Mucosa of stomach (tissue), 1 donor: ENCODE measurements around the gene MACF1.
"Not testable (repeated sequence)": the region's sequence is repeated elsewhere in the genome, so short reads cannot be mapped to it uniquely, and the experiment has no call there.

Experiments used
- H3K27me3 ChIP-seq: one replicate; pipeline ENCODE4 v1.7.0; 2013; ENCODE audit warnings: mild to moderate bottlenecking, low read length; ENCODE audit not compliant: control insufficient read depth, insufficient read depth
- H3K36me3 ChIP-seq: one replicate; pipeline ENCODE4 v1.7.0; 2013; ENCODE audit warnings: low read length; ENCODE audit not compliant: control insufficient read depth, insufficient read depth
- H3K4me1 ChIP-seq: one replicate; pipeline ENCODE4 v1.7.0; 2013; ENCODE audit warnings: mild to moderate bottlenecking, low read length; ENCODE audit not compliant: control insufficient read depth, insufficient read depth
- H3K4me3 ChIP-seq: one replicate; pipeline ENCODE4 v1.7.0; 2013; ENCODE audit warnings: low read length
- H3K9ac ChIP-seq: one replicate; pipeline ENCODE4 v1.7.0; 2013; ENCODE audit warnings: mild to moderate bottlenecking, low read length, moderate library complexity
- H3K9me3 ChIP-seq: one replicate; pipeline ENCODE4 v1.7.0; 2013; ENCODE audit warnings: mild to moderate bottlenecking, low read length, moderate library complexity; ENCODE audit not compliant: control insufficient read depth
- donor health status: Pancreatic carcinoma.

MACF1 gene

DNA sequence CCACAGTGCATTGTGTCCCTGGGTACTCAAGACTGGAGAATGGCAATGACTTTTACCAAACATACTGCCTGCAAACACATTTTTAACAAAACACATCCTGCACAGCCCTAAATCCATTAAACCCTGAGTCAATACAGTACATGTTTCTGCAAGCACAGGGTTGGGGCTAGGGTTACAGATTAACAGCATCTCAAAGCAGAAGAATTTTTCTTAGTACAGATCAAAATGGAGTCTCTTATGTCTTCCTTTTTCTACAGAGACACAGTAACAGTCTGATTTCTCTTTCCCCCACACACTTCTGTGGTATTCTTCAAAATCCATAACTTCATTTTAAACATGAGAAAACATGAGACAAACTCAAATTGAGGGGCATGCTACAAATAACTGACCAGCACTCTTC lies 300.8 kb downstream of the MACF1 start:
- Histone ChIP-seq H3K4me3 (no peak overlapping the region), H3K9ac (no peak overlapping the region), H3K9me3 (no peaks in the 10 kb centered on the region), H3K4me1 (peaks cover 7% of the 10 kb centered on the region), H3K27me3 (no peaks in the 10 kb centered on the region), H3K36me3 (no peaks in the 10 kb centered on the region)

DNA sequence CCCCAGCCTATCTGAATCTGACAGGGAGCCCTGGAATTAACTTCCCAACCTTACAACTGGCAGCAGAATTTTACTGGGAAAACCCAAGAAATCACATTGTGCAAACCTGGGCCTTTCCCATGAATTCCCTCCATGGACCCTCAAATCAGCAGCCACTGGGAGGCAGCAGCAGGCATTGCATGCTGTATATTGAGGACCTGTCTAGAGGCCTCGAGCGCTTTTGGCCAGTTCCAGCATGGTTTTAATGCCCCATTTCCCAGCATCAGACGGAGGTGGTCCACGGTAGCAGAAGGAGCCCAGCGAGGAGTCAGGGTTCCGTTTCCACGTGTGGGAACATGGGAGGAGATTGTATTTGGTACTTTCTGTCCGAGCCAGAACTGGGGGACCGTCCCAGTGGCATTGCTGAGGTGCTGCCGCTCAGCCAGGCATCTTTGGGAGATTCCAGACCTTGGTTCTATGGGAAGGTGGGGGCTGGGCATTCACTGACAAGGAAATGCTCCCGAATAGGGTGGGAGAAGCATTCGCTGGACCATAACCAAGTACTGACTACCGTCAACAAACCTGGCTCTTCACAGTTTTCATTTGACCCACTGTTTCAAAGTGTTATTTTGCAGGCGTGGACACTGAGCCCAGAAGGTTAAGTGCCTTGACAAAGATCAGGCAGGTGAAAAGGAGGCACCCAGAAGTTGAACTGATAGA lies 302.9 kb downstream of the MACF1 start:
- H3K4me1 ChIP-seq: peaks cover 7% of the 10 kb centered on the region
- no peaks in the 10 kb centered on the region for H3K27me3 ChIP-seq
- H3K9me3 ChIP-seq: no peaks in the 10 kb centered on the region
- H3K36me3 ChIP-seq: no peaks in the 10 kb centered on the region
- H3K4me3 ChIP-seq: no peak overlapping the region
- H3K9ac ChIP-seq: no peak overlapping the region

DNA sequence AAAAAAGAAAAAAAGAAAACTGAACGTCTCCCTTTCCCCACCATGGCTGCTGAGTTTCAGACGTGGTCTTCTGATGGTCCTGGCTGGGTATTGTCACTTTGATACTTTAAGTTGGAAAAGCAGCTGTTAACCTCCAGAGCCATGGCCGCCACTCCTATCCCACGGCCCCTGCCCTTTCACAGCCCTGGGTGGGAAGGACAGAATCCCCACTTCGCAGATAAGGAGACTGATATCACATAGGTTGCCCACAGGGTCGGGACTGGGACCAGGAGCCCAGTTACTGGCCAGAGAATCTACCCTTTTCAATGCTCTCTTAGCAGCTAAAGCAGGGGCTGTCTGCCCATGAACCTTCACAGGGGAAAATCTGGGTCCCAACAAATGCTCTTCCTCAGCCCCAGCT lies 303.8 kb downstream of the MACF1 start:
- peaks cover 7% of the 10 kb centered on the region for H3K4me1 ChIP-seq
- H3K9me3 ChIP-seq: no peaks in the 10 kb centered on the region
- no peaks in the 10 kb centered on the region for H3K27me3 ChIP-seq
- no peak overlapping the region for H3K9ac ChIP-seq
- H3K36me3 ChIP-seq: no peaks in the 10 kb centered on the region
- no peak overlapping the region for H3K4me3 ChIP-seq

DNA sequence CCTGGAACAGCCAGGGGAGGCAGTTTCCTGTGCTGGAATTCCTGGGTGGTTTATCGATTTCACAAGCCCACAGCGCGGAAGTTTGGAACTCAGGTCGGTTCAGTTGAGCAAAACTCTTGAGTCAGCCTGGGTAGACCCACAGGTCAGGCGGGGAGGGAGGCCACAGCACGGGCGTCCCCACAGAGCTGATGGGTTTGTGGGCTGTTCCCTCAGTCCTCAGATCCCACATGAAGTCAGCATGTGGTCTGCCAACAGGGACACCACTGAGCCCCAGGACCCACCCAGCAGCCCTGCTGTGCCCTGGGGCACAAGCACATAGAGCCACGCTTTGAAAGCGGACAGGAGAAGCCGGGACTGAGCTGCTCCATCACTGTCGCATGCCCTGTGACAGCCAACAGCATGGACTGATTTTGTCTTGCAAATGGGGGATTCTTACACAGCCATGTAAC lies 304.4 kb downstream of the MACF1 start:
- peaks cover 7% of the 10 kb centered on the region for H3K4me1 ChIP-seq
- no peaks in the 10 kb centered on the region for H3K9me3 ChIP-seq
- H3K9ac ChIP-seq: no peak overlapping the region
- H3K27me3 ChIP-seq: no peaks in the 10 kb centered on the region
- no peaks in the 10 kb centered on the region for H3K36me3 ChIP-seq
- no peak overlapping the region for H3K4me3 ChIP-seq

DNA sequence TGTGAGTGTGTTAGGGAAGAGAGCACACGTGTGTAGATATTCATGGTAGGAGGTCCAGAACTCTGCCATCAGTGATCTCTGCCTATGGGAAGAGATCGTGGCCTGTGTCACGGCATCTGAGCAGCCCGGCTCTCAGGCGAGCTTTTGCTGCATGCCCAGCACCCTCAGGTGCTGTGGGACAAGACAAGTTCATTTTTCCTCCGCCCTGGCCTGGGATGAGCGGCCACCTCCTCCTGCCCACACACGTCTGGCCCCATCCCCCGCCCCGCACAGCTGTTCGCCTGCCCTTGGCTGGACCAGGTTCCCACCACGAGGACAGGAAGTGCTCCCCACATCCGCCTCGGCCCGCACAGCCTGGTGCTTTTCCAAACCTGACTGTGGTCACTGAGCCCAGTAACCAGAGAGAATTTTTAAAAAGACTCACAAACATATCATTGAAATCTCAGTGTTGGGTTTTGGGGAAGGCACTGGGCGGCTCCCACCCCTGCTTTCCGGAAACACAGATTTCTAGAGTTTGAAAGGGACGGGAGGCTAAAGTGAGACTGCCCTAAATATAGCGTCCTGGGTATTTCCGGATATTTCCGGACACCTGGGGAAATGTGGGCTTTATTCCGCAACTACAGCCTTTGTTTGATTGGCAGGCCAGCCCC lies 305.0 kb downstream of the MACF1 start:
- no peaks in the 10 kb centered on the region for H3K9me3 ChIP-seq

DNA sequence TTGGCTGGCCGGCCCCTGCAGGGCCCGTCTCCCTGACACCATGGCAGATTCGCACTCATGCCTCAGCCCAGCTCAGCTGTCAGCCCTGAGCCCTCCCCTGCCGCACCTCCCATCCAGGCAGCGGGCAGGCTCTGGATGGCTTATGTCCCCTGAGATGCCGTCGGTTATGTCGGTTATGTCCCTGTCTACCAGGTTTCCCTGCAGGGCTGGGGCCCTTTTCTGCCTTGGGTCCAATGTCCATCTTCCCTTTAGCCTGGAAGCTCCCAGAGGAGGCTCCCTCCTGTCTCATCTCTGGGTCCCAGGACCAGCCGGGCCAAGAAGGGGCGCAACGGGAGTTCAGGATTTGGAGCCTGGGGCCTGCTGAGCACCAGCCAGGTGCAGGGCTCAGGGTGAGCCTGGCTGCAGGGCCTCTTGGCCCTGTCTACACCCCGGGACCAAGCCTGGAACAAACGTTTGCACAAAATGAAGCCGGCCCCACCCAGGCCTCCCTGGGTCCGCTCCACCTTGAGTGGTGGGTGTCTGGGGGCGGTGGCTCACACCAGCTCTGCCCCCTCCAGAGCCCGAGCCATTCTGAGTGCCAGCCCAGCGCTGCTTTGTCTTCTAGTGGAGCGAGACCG lies 306.2 kb downstream of the MACF1 start:
- H3K27me3 ChIP-seq: not testable (repeated sequence)

More for the DNA sequence above, 305.0 kb downstream of the MACF1 start:
- Histone ChIP-seq H3K4me3 (no peak overlapping the region), H3K9ac (no peak overlapping the region), H3K4me1 (peaks cover 7% of the 10 kb centered on the region), H3K36me3 (no peaks in the 10 kb centered on the region), H3K27me3 (no peaks in the 10 kb centered on the region)

DNA sequence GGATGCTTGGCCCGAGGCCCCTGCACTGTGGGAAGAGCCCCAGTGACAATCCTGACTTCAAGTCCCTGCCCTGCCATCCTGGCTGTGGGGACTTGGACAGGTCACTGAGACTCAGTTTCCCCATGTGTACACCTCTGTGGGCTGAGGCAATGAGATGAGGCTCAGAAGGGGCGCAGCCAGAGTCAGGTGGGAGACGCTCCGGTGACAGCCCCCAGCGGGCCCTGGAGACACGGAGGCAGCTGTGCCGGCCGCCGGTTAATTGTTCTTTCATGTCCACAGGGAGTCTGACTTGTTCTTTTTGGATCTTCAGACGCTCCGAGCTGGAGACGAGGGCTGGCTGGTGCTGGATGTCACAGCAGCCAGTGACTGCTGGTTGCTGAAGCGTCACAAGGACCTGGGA lies 307.0 kb downstream of the MACF1 start:
- H3K27me3 ChIP-seq, H3K9me3 ChIP-seq, H3K36me3 ChIP-seq, H3K4me3 ChIP-seq, H3K4me1 ChIP-seq, H3K9ac ChIP-seq: not testable (repeated sequence)

More for the DNA sequence above, 306.2 kb downstream of the MACF1 start:
- H3K9me3 ChIP-seq, H3K4me3 ChIP-seq, H3K4me1 ChIP-seq, H3K36me3 ChIP-seq, H3K9ac ChIP-seq: not testable (repeated sequence)

DNA sequence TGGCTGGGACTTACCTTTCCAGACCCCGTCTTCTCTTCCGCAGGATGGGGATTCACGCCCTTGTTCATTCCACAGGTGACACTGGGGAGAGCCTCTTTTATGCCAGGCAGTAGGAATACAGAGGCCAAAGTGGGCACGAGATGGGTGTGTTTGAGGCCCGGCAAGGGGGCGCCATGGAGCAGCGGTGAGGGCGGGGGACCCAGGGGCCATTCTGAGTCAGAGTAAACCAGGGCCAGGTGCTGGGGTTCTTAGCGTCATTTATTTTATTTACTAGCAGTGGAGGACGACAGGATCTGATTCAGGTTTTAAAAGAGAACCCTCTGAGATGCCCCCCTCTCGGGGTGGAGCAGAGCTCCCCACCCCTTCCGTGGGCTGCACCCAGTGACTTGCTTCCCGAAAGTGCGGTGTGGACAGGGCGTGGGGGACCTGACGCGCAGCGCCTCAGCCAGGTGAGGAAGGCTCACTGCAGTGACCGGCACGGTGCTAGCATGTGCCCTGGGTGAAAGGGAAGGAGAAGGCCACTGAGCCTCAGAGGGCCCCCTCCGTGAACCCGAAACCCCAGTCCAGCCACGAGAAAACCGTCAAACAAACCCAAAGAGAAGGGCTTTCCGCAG lies 307.8 kb downstream of the MACF1 start:
- not testable (repeated sequence) for H3K4me3 ChIP-seq, H3K36me3 ChIP-seq, H3K9ac ChIP-seq, H3K9me3 ChIP-seq, H3K4me1 ChIP-seq, H3K27me3 ChIP-seq

DNA sequence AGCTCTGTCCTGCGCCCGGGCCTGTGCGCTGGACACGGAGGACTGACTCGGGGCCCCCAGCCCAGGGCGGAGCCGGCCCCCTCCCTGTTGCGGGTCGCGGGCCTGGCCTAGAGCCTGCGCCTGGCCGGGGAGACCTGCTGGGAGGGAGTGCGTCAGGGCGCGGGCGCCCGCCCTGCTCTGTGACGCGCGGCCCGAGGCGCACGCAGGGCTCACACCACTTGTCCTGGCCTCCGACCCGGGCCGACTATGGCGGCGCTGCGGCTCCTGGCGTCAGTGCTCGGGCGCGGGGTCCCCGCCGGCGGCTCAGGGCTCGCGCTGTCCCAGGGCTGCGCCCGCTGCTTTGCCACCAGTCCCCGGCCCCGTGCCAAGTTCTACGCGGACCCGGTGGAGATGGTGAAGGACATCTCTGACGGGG lies 310.2 kb downstream of the MACF1 start:
- not testable (repeated sequence) for H3K9me3 ChIP-seq, H3K36me3 ChIP-seq, H3K4me3 ChIP-seq, H3K27me3 ChIP-seq, H3K4me1 ChIP-seq, H3K9ac ChIP-seq

DNA sequence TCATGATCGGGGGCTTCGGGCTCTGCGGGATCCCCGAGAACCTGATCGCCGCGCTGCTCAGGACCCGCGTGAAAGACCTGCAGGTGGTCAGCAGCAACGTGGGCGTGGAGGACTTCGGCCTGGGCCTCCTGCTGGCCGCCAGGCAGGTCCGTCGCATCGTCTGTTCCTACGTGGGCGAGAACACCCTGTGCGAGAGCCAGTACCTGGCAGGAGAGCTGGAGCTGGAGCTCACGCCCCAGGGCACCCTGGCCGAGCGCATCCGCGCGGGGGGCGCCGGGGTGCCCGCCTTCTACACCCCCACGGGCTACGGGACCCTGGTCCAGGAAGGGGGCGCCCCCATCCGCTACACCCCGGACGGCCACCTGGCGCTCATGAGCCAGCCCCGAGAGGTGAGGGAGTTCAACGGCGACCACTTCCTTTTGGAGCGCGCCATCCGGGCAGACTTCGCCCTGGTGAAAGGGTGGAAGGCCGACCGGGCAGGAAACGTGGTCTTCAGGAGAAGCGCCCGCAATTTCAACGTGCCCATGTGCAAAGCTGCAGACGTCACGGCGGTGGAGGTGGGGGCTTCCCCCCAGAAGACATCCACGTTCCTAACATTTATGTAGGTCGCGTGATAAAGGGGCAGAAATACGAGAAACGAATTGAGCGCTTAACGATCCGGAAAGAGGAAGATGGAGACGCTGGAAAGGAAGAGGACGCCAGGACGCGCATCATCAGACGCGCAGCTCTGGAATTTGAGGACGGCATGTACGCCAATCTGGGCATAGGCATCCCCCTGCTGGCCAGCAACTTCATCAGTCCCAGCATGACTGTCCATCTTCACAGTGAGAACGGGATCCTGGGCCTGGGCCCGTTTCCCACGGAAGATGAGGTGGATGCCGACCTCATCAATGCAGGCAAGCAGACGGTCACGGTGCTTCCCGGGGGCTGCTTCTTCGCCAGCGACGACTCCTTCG lies 310.9 kb downstream of the MACF1 start:
- H3K27me3 ChIP-seq, H3K36me3 ChIP-seq, H3K4me3 ChIP-seq, H3K4me1 ChIP-seq, H3K9me3 ChIP-seq, H3K9ac ChIP-seq: not testable (repeated sequence)

DNA sequence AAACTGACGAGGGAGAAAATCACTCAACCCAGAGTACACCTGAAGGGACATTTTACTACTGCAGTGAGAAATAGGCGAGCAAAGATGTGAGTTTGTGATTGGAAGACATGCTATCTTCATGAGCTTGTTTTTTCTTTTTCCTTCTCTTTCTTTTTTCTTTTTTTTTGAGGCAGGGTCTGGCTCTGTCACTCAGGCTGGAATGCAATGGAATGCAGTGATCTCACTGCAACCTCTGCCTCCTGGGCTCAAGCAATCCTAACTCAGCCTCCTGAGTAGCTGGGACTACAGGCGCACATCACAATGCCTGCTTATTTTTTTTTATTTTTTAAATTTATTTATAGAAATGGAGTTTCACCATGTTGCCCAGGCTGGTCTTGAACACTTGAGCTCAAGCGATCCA lies 312.3 kb downstream of the MACF1 start:
- H3K4me3 ChIP-seq, H3K4me1 ChIP-seq, H3K27me3 ChIP-seq, H3K9ac ChIP-seq, H3K36me3 ChIP-seq, H3K9me3 ChIP-seq: not testable (repeated sequence)
